SHP77 (cell line): ENCODE data around the gene TGDS.
"Not testable (repeated sequence)": the region's sequence is repeated elsewhere in the genome, so short reads cannot be mapped to it uniquely, and the experiment has no call there.

ENCODE experiments used
- DNase-seq, 2 experiments: peaks; one replicate each; lab custom pipeline; 2025; lab: John Stamatoyannopoulos, UW

TGDS gene

GRCh38 chr13:94595950-94596574 lies at the start of gene TGDS:
TSS of gene TGDS (minus strand) at chr13:94596152. CDS start at chr13:94596136, 16 bp downstream.
- peak; percentile 98 for DNase-seq

- peak; percentile 62 to 66 for DNase-seq
Observed at GRCh38 chr13:94641409-94641941, 45.5 kb upstream of the TGDS start.

GRCh38 chr13:94640721-94641120 lies 44.8 kb upstream of the TGDS start:
- DNase-seq, result no peak

GRCh38 chr13:94637677-94638076 lies 41.7 kb upstream of the TGDS start:
- DNase-seq, result not testable (repeated sequence)

GRCh38 chr13:94636942-94637578 lies 41.1 kb upstream of the TGDS start:
- no peak for DNase-seq

GRCh38 chr13:94636096-94636495 lies 40.1 kb upstream of the TGDS start:
- not testable (repeated sequence) for DNase-seq

- DNase-seq, result no peak
Observed at GRCh38 chr13:94632226-94632980, 36.5 kb upstream of the TGDS start.

GRCh38 chr13:94630858-94631257 lies 34.9 kb upstream of the TGDS start:
- no peak for DNase-seq

GRCh38 chr13:94623316-94623715 lies 27.4 kb upstream of the TGDS start:
- no peak for DNase-seq

GRCh38 chr13:94622344-94622743 lies 26.4 kb upstream of the TGDS start:
- DNase-seq, result no peak

- peak; percentile 73 to 88 for DNase-seq
Observed at GRCh38 chr13:94620286-94620896, 24.4 kb upstream of the TGDS start.

- DNase-seq, result peak; percentile 26 to 47
Observed at GRCh38 chr13:94617389-94618000, 21.5 kb upstream of the TGDS start.

GRCh38 chr13:94613051-94613450 lies 17.1 kb upstream of the TGDS start:
- DNase-seq, result no peak

GRCh38 chr13:94612050-94612449 lies 16.1 kb upstream of the TGDS start:
- DNase-seq, result no peak

- DNase-seq, result no peak
Observed at GRCh38 chr13:94610475-94610874, 14.5 kb upstream of the TGDS start.

GRCh38 chr13:94609196-94609595 lies 13.2 kb upstream of the TGDS start:
- no peak for DNase-seq

- no peak for DNase-seq
Observed at GRCh38 chr13:94608586-94608985, 12.6 kb upstream of the TGDS start.

GRCh38 chr13:94607939-94608338 lies 12.0 kb upstream of the TGDS start:
- DNase-seq, result no peak

GRCh38 chr13:94607056-94607455 lies 11.1 kb upstream of the TGDS start:
- DNase-seq, result no peak

- no peak for DNase-seq
Observed at GRCh38 chr13:94602467-94602866, 6.5 kb upstream of the TGDS start.

- DNase-seq, result peak; percentile 99 to 100
Observed at GRCh38 chr13:94601446-94602431, 5.8 kb upstream of the TGDS start, which contains the start of gene GPR180. TSS of gene GPR180 (plus strand) at chr13:94601857. CDS start at chr13:94601928, 71 bp downstream.
